ENCODE measurements around the gene FMN1. TPM values are rescaled to one million over a fixed set of nuclear protein-coding genes. Genes with fewer than 3 reads are reported as not detected.

Gene FMN1
- total RNA-seq, 1 experiment from 2014 or later, result 0.37 TPM

- TF ChIP-seq EZH2 (IDR thresholded peaks at IDR 0.05; ENCODE audit: borderline replicate concordance, low read depth, low read length, poor library complexity, severe bottlenecking), result no peak
- no peak for DNase-seq (ENCODE audit: low spot score)
- intact Hi-C loops (cut with micrococcal nuclease; ENCODE audit: unreplicated experiment), result no loop called here
- ChIA-PET POLR2A (ENCODE audit: low non-redundant PET) (no interaction called here), CTCF (no interaction called here)
- Histone ChIP-seq H3K9me3 (ENCODE audit: low read depth, low read length, poor library complexity, severe bottlenecking) (no peaks in the 10 kb centered on the region), H3K4me1 (ENCODE audit: insufficient read depth, low read length, poor library complexity, severe bottlenecking) (no peaks in the 10 kb centered on the region), H3K36me3 (ENCODE audit: insufficient read depth, low read length, poor library complexity, severe bottlenecking) (no peaks in the 10 kb centered on the region), H3K27me3 (replicated peaks; ENCODE audit: insufficient read depth, low read depth, low read length, poor library complexity) (no peaks in the 10 kb centered on the region), H3K4me3 (ENCODE audit: low read depth, low read length, poor library complexity, severe bottlenecking) (no peak overlapping the region), H3K27ac (ENCODE audit: low read depth, low read length, poor library complexity, severe bottlenecking) (no peak overlapping the region)
- no TSS peak for BruUV-seq (replicated peaks)
These were observed 267.4 kb downstream of the FMN1 start for GRCh38 chr15:32927124-32927523.

- Histone ChIP-seq H3K4me1 (ENCODE audit: insufficient read depth, low read length, poor library complexity, severe bottlenecking) (no peaks in the 10 kb centered on the region), H3K36me3 (ENCODE audit: insufficient read depth, low read length, poor library complexity, severe bottlenecking) (no peaks in the 10 kb centered on the region), H3K4me3 (ENCODE audit: low read depth, low read length, poor library complexity, severe bottlenecking) (no peak overlapping the region), H3K27me3 (replicated peaks; ENCODE audit: insufficient read depth, low read depth, low read length, poor library complexity) (no peaks in the 10 kb centered on the region), H3K27ac (ENCODE audit: low read depth, low read length, poor library complexity, severe bottlenecking) (no peak overlapping the region), H3K9me3 (ENCODE audit: low read depth, low read length, poor library complexity, severe bottlenecking) (no peaks in the 10 kb centered on the region)
- DNase-seq (ENCODE audit: low spot score), result no peak
- intact Hi-C loops (cut with micrococcal nuclease; ENCODE audit: unreplicated experiment), result no loop called here
- BruUV-seq (replicated peaks), result no TSS peak
- ChIA-PET CTCF (no interaction called here), POLR2A (ENCODE audit: low non-redundant PET) (no interaction called here)
- TF ChIP-seq EZH2 (IDR thresholded peaks at IDR 0.05; ENCODE audit: borderline replicate concordance, low read depth, low read length, poor library complexity, severe bottlenecking), result no peak
- TF ChIP-seq CTCF (conservative IDR thresholded peaks at IDR 0.05; ENCODE audit: low read depth, low read length), result no peak
These were observed 271.3 kb downstream of the FMN1 start for GRCh38 chr15:32923176-32923575.

- ChIA-PET CTCF (no interaction called here), POLR2A (ENCODE audit: low non-redundant PET) (interaction anchor here (0.5 kb wide), 1 partner anchor 146 kb away, joined by 3 read pairs; no protein-coding TSS in a partner anchor)
- intact Hi-C loops (cut with micrococcal nuclease; ENCODE audit: unreplicated experiment), result no loop called here
- Histone ChIP-seq H3K36me3 (ENCODE audit: insufficient read depth, low read length, poor library complexity, severe bottlenecking) (no peaks in the 10 kb centered on the region), H3K27me3 (replicated peaks; ENCODE audit: insufficient read depth, low read depth, low read length, poor library complexity) (no peaks in the 10 kb centered on the region), H3K27ac (ENCODE audit: low read depth, low read length, poor library complexity, severe bottlenecking) (no peak overlapping the region), H3K9me3 (ENCODE audit: low read depth, low read length, poor library complexity, severe bottlenecking) (no peaks in the 10 kb centered on the region), H3K4me3 (ENCODE audit: low read depth, low read length, poor library complexity, severe bottlenecking) (no peak overlapping the region), H3K4me1 (ENCODE audit: insufficient read depth, low read length, poor library complexity, severe bottlenecking) (no peaks in the 10 kb centered on the region)
- TF ChIP-seq CTCF (conservative IDR thresholded peaks at IDR 0.05; ENCODE audit: low read depth, low read length) (no peak), EZH2 (IDR thresholded peaks at IDR 0.05; ENCODE audit: borderline replicate concordance, low read depth, low read length, poor library complexity, severe bottlenecking) (no peak)
- BruUV-seq (replicated peaks), result no TSS peak
- DNase-seq (ENCODE audit: low spot score), result no peak
These were observed 272.0 kb downstream of the FMN1 start for GRCh38 chr15:32922541-32922940.

- peak; percentile 48 for DNase-seq (ENCODE audit: low spot score)
- ChIA-PET CTCF (no interaction called here), POLR2A (ENCODE audit: low non-redundant PET) (no interaction called here)
- Histone ChIP-seq H3K36me3 (ENCODE audit: insufficient read depth, low read length, poor library complexity, severe bottlenecking) (no peaks in the 10 kb centered on the region), H3K27me3 (replicated peaks; ENCODE audit: insufficient read depth, low read depth, low read length, poor library complexity) (no peaks in the 10 kb centered on the region), H3K4me3 (ENCODE audit: low read depth, low read length, poor library complexity, severe bottlenecking) (no peak overlapping the region), H3K9me3 (ENCODE audit: low read depth, low read length, poor library complexity, severe bottlenecking) (no peaks in the 10 kb centered on the region), H3K27ac (ENCODE audit: low read depth, low read length, poor library complexity, severe bottlenecking) (no peak overlapping the region), H3K4me1 (ENCODE audit: insufficient read depth, low read length, poor library complexity, severe bottlenecking) (no peaks in the 10 kb centered on the region)
- TF ChIP-seq EZH2 (IDR thresholded peaks at IDR 0.05; ENCODE audit: borderline replicate concordance, low read depth, low read length, poor library complexity, severe bottlenecking), result no peak
- TF ChIP-seq CTCF (conservative IDR thresholded peaks at IDR 0.05; ENCODE audit: low read depth, low read length), result no peak
- no TSS peak for BruUV-seq (replicated peaks)
- intact Hi-C loops (cut with micrococcal nuclease; ENCODE audit: unreplicated experiment), result no loop called here
These were observed 274.6 kb downstream of the FMN1 start for GRCh38 chr15:32919749-32920414.

All from A673 (cell line).